HG02588 (cell line): ENCODE measurements around the gene DMRTB1.
"Not testable (repeated sequence)": the region's sequence is repeated elsewhere in the genome, so short reads cannot be mapped to it uniquely, and the experiment has no call there.

Source experiments
- ATAC-seq: cut with Tn5 transposase; IDR thresholded peaks from one replicate; pipeline ENCODE4 v1.9.1; 2021; ENCODE audit warnings: mild to moderate bottlenecking, moderate library complexity; ENCODE audit not compliant: unreplicated experiment

DMRTB1 gene

GRCh38 chr1:53434405-53435007 is 24.7 kb upstream of the DMRTB1 start:
- ATAC-seq, result not testable (repeated sequence)

DNA sequence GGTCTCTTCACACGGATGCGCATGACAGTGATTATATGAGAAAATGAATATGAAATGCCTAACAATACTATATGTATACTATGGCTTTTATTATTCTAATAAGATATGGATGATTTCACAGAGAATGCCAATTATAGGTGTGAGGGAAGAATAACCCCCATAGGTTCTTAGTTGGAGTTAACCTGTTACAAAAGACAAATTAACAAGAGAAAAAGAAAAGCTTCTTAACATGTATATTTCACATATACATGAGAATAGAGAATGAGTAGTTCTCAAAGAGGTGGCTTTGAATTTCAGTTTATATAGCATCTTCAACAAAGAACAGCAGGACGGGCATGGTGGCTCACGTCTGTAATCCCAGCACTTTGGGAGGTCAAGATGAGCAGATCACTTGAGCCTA is 24.0 kb upstream of the DMRTB1 start:
- no peak for ATAC-seq

DNA sequence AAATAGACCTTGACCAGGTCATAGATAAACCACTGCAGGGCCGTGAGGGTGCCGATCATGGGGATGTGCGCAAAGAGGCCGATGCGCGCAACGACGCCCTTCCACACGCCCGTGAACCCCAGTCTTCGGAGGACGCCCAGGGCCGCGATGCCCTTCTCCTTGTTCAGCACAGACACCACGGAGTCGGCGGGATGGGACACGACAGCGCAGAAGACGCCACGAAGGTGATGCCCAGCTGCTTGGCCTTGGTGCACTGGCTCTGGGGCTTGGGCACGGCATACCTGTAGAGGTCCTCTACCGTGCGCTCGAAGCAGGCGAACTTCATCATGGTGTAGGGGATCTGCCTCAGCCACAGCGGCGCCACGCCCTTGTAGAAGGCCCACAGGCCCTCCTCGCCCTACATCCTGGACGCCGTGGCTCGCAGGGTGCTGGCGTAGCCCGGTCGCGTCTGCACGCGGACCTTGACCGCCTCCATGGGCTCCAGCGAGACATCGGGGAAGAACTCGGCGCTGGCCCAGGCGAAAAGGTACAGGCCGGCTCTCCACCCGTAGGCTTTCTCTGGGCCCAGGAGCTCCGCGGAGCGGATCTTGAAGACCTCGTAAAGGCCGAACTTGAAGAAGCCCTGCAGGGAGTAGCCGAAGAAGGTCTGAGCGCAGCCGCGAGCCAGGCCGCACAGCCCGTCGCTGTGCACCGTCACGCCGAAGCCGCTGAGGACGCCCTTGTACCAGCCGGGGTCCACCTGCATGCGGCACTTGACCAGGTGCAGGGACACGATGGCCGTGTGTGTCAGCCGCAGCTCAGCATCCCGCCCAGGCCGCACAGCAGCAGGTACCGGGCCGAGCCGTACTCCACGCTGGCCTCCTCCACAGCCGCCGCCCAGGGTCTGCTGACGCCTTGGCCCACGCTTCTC is 20.5 kb upstream of the DMRTB1 start:
- ATAC-seq, result no peak

DNA sequence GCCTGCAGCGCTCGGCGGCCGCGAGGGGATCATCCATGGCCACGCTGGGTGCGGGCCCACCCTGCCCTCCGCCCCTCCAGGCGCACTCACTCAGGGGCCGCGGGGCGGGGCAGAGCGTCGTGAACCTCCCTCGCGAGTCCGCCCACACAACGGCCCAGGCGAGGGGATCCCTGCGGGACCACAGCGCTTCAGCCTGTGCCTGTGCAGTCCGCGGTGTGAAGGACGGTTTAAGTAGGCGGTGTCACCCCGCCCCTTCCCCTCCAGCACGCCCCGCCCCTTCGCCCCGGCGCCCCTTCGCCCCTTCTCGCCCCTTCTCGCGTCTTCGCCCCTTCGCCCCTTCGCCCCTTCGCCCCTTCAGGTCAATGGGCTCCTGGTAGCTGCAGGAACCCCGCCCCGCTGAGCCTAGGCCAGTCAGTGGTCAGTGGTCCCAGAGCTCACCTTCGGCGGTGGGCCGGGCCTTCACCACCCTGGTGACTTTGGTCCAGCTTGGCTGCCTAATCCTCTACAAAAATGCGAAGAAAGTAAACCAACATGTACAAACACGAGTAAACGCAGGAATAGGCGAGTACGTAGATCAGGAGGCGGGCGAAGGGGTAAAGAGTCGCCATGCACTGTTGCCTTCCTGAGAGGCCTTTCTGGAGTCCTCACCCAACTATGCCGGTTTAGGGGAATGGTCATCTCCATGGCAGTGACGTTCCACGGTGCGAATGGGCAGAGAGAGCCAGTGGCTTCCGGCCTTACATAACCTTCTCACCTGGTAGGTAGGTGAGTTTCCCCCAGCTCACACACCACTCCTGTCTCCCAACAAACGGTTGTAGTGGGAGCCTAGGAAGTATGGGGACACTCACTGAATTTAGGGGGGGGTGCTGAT is 19.6 kb upstream of the DMRTB1 start:
- no peak for ATAC-seq

DNA sequence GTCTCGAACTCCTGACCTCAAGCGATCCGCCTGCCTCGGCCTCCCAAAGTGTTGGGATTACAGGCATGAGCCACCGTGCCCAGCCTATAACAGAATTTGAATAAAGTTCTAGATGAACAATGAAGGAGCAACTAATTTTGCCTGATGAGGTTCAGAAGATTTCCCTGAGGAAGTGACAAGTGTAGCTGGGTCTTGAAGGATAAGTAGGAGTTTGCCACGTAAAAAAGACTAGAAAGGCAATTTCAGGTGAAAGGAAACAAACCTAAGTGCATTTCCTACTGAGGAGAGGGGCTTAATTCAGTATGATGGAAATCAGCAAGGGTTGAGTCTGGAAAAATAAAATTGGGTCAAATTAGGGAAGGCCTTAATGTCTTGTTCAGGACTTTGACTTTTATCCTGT is 18.6 kb upstream of the DMRTB1 start:
- no peak for ATAC-seq

DNA sequence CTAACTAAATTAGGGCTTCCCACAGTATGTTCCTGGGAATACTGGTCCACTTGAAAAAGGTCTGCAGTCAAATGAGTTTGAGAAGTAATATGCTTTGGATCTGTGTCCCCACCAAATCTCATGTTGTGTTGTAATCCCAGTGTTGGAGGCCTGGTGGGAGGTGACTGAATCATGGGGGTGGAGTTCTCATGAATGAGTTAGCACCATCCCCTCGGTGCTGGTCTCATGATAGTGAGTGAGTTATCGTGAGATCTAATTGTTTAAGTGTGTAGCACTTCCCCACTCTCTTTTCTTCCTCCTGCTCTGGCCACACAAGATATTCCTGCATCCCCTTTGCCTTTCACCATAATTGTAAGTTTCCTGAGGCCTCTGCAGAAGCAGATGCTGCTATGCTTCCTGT is 16.9 kb upstream of the DMRTB1 start:
- ATAC-seq, result no peak

GRCh38 chr1:53446051-53446450 is 13.1 kb upstream of the DMRTB1 start:
- ATAC-seq, result no peak

GRCh38 chr1:53447413-53447812 is 11.8 kb upstream of the DMRTB1 start:
- ATAC-seq, result no peak

DNA sequence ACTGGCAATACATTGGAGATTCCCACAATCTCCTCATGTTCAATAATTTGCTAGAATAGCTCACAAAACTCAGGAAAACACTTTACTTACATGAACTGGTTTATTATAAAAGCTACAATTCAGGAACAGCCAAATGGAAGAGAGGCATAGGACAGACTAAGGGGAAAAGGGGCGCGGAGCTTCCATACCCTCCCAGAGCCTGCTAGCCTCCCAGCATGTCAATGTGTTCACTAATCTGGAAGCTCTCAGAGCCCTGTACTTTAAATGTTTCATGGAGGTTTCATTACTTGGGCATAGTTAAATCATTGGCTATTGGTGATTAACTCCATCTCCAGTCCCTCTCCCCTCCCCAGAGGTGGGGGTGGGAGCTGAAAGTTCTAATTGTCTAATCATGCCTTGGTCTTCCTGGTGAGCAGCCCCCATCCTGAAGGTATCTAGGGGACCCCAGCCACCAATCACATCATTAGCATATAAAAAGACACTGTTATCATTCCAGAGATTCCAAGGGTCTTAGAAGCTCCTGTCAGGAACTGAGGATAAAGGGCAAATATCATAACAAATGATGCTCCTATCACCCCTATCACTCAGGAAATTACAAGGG is 10.9 kb upstream of the DMRTB1 start:
- no peak for ATAC-seq

GRCh38 chr1:53449021-53449420 is 10.2 kb upstream of the DMRTB1 start:
- no peak for ATAC-seq

DNA sequence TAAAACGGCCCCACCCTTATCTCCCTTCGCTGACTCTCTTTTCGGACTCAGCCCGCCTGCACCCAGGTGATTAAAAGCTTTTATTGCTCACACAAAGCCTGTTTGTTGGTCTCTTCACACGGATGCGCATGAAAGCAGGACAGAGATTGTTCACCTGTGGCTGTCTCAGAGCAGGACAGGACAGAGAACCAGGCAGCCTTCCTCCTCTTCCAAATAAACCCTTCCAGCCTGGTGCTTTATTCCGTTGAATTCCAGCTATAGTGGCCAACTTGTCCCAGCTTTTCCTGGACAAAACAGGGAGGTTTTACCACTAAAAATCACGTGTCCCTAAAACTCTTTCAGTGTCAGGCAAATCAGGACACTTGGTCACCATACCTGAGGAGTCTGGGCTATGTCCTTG is 9.5 kb upstream of the DMRTB1 start:
- no peak for ATAC-seq

GRCh38 chr1:53450225-53450624 is 9.0 kb upstream of the DMRTB1 start:
- ATAC-seq, result no peak

GRCh38 chr1:53454019-53454418 is 5.2 kb upstream of the DMRTB1 start:
- ATAC-seq, result no peak

GRCh38 chr1:53455364-53455991 is 3.7 kb upstream of the DMRTB1 start:
- no peak for ATAC-seq

DNA sequence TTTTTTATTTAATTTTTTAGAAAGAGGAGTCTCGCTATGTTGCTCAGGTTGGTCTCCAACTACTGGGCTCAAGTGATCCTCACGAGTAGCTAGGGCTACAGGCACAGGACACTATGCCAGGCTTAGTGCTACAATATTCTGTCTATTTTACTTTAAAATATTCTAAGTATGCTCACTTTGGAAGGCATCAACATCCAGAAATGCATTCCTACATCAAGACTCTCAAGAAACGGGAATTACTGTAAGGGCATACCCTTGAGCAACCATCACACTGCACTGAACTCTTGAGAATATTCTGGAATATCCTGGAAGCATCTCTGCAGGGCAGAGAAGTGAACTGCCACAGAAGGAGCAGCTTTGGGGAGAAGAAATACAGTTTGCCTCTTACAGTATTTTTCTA is 565 bp upstream of the DMRTB1 start:
- ATAC-seq, result no peak

- ATAC-seq, result no peak
Measured at GRCh38 chr1:53460211-53460634, 1.0 kb downstream of the DMRTB1 start.

DNA sequence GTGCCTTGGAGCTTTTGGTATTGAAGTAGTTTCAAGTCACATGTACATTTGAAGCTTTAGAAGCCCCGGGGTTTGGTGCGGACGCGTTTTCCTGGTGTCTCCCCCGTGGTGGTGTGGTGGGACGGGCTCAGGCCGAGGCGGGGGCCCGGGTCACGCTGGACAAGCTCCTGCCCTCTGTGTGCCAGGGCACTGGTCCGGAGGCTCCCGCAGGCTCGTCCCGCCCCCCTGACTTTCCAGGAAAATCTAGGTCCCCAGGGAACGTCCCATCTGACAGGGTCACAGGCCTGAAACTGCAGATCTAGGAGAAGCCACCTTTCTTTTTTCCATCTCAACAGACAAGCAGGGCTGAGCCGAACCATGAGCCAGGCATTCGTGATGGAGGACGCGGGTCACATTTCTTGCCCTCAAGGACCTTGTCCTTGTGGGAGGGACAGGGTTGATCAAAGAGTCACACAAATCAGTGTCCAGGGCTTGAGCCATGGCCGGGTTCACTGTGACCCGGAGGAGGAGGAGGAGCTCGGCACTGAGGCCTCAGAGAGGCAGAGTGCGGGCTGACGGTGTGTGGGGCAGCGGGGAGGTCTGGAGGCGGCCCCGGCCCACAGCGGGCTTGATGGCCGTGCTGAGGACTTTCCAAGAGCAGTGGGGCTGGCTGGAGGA is 1.6 kb downstream of the DMRTB1 start:
- ATAC-seq, result no peak

DNA sequence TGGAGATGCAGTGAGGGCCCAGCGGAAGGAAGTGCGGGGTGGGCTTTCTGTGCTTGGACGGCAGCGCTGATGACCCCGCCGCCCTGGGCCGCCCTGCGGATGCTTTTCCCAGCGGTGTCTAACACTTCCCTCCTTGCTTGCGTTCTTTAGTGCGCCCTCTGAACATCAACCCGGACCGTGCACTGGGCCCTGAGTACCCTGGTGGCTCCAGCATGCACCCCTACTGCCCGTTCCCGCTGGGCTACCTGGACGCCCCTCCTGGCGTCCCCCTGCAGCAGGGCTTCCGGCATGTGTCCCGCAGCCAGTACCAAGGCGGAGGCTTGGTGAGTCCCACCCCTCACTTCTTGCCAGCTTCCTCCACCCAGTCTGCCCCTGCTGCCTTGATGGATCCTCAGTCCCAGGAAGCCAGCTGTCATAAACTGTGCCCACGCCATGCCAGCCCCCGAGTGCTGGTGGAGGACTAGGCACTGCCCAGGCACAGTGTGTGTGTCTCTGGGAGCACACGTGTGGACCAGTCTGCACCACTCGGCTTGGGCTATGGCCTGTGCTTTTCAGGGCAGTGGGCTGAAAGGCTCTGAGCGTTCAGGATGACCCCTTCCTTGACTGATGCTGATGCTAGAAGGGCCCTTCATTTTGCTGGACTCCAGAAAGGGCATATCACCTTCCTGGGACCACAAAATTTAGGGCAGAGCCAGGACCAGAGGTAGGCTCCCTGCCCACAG is 2.3 kb downstream of the DMRTB1 start:
- ATAC-seq, result no peak

- ATAC-seq, result no peak
Measured at GRCh38 chr1:53462193-53462592, 3.0 kb downstream of the DMRTB1 start.
